ENCODE measurements around the gene CACNB2.
"Not testable (repeated sequence)": the region's sequence is repeated elsewhere in the genome, so short reads cannot be mapped to it uniquely, and the experiment has no call there.

Gene CACNB2

DNA sequence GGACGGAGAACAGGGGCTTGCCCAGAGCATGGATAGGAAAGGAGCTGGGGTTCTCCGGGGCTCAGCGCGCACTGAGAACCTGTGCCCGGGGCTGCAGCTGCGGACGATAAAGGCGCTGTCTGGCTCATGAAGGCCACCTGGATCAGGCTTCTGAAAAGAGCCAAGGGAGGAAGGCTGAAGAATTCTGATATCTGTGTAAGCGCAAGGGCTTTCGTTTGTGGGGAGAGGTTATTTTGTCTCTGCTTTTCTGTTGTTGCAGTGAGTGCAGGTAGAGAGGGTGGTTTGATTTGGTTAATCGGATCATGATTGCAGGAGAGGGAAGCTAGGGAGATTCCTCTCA is 260.7 kb downstream of the CACNB2 start:
- no peak for DNase-seq (ENCODE audit: low read depth in 2 of 2)

DNA sequence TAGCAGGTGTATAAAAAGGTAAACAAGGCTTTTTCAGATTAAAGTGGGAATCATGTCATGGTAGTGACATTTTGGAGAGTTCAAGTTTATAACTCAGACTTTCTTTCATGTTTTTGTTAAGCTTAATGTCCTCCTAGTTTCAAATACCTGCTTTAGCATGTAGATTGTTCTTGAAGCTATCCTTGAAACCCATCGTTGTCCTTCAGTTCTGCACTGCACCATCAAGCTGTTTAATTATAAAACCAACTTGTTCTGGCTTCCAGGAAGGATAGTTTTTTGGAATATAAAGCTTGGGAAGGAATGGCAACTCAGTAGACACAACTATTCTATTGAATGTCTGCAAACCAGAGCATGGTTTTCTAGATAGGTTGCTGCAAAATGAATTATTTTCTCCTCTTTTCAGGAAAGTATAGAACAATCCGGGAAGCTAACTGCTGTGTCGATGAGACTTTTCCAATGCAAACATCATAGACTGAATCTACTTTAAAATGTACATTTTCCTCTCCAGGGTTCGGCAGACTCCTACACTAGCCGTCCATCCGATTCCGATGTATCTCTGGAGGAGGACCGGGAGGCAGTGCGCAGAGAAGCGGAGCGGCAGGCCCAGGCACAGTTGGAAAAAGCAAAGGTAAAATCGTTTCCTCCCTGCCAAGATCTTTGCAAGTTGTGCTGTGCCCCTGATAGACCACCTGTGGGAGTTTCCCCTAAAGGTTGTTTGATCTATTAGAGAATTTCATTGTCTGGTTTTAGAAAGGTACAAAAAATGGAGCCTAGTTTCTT is 261.4 kb downstream of the CACNB2 start:
- DNase-seq (ENCODE audit: low read depth in 2 of 2): no peak

DNA sequence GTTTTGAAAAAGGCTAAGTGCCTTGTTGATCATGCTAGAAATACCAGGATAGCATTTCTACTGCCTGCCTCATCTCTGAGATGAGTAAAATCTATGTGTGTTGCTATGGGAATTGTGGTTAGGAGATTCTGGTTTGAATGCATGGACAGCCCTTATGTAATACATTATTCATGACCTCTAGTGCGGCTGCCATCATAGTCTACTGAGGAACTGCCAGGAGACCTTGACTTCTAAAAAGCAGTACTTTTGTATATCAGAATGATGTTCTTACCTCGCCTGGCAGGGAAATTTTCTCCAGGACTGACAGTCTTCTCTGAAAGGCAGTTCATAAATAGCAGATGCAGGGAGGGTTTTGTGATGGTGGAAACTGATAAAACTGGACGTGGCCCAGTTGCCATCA is 262.6 kb downstream of the CACNB2 start:
- DNase-seq (ENCODE audit: low read depth in 2 of 2): no peak

DNA sequence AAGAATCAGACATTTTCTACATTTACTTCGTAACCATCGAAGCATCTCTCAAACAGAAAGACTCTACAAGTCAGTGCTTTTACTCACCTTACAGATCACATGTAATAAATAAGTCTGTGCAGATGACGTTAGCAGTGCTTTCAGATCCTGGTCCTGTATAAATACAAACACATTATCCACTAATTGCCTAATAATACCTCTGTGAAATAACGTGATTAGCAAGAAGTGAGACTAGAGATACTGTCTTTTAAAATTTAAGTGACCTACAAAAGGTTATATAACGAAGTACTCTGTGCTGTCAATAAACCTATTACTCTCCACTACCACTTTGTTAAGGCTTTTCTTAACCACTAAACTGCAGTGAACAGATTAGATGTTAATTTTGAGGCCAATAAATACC is 264.3 kb downstream of the CACNB2 start:
- DNase-seq (ENCODE audit: low read depth in 2 of 2): no peak

DNA sequence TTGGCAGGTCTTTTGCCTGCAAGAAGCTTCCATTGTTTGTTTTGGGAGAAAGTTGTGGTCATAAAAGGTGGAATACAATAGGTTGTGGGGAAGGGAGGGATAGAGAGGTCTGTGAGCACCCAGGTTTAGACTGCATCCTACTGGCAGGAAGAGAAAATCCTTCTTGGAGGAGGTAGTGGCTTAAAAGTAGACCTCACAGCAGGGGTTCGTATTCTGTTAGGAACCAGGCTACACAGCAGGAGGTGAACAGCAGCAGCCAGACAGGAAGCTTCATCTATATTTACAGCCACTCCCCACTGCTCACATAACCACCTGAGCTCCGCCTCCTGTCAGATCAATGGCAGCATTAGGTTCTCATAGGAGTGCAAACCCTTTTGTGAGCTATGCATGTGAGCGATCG is 265.9 kb downstream of the CACNB2 start:
- DNase-seq (ENCODE audit: low read depth in 2 of 2): no peak

DNA sequence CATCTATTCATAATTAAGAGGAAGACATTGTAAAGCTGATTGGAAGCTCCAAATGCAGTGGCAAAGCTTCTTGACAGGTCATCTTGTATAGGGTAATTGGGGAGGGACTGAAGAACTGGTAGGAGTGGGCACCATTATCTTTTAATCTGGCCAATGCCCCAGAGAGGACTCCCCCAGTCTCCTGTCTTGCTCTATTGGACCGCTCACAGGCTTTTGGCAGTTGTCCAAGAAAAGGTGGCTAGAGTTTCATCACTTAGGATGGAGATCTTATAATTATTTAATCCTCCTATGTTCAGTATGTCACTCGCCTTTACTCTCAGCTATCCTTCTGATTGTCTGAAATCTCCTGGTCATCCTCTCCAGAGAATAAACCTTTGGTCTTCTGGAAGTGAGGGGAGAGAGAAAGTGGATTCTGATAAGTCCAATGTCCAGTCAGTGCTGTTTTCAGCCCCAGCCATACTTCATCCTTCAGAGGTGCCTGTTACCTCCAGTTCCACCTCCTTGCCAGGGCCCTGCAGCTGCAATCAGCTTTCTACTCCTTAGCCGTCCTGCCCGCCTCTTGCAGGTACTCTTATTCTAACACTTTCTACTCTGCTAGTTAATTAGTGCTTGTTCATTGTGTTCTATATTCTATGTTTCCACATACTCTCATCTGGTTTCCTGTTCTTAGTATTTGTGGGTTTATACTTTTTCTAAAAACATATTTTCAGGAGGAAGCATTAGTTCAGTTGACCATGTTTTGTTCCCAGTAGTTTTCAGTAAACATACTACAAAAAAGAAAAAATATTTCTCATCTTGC is 269.6 kb downstream of the CACNB2 start:
- no peak for DNase-seq (ENCODE audit: low read depth in 2 of 2)

DNA sequence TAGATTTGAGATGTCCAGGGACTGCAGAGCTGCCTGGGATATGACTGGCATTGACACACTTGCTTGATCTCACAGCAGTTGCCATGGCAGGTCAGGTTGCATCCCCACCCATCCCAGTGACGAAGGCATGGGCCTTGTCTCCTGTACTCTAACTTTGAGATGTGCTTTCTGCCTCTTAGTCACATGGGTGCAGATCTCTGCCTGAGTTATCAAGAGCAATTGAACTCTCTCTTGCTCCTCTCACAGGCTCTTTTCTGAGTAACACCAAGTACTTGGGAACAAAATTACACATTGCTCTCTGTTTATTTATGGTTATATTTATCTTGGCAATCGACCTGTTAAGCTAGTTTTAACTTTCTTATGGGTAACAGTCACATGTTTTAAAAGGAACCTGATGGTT is 273.8 kb downstream of the CACNB2 start:
- no peak for DNase-seq (ENCODE audit: low read depth in 2 of 2)

DNA sequence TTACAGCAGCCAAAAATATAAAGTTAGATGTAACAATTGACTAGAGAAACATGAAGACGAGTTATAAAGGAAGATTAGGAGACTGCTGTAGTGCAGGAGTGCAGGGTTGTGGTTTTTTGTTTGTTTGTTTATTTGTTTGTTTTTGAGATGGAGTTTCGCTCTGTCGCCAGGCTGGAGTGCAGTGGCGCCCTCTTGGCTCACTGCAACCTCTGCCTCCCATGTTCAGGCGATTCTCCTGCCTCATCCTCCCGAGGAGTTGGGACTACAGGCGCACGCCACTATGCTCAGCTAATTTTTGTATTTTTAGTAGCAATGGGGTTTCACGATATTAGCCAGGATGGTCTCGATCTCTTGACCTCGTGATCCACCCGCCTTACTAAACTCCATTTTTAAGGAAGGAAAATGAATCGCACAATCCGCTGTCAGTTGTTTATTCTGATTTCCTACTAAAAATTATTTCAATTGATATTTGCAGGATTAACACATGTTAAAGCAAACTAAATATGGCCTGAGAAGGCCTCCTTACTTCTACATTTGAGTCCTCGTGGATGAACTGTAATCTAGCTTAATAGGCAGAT is 277.8 kb downstream of the CACNB2 start:
- DNase-seq (ENCODE audit: low read depth in 2 of 2): no peak

DNA sequence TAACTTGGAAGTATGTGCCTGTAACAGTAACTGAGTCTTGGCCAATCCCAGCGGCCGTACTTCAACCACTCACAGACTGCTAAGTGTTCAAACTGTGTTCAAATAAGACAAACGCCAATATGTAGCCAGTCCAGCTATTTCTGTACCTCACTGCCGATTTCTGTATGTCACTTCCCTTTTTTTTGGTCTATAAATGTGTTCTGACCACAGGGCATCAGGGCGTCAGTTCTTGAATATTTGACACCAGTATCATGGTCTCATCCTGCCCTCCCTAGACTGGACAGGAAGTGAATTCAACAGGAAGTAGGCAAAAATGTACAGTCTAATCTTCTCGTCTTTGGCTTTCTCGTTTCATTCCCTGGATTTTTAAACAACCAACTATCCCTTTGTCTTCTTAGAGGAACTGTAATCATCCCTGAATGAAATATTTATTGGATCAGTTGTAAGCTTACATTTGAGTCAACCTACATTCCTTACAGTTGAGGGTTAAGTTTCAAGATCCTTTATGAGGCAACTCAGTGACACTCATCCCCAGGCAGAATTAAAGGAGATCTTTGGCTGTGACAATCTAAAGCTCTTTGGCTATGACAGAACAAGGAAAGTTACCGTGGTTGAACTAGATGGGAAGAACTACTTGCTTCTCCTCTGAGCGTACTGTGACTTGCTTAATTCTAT is 278.5 kb downstream of the CACNB2 start:
- DNase-seq (ENCODE audit: low read depth in 2 of 2): no peak

DNA sequence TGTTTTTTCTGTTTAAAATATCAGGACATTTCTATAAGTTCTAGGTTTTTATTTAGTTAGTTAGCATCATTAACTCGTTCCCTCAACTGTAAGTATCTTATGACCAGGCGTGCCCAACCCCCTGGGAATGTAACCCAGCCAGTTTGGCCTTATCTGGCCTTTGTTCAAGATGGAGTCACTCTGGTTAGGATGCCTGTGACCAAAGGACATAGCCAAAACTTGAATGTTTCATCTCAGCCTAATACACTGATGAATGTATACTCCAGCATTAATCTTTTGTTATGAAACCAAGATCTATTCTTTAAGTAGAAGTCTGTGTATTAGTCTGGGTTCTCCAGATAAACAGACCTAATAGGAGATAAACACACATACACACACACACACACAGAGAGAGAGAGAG is 279.7 kb downstream of the CACNB2 start:
- no peak for DNase-seq (ENCODE audit: low read depth in 2 of 2)

DNA sequence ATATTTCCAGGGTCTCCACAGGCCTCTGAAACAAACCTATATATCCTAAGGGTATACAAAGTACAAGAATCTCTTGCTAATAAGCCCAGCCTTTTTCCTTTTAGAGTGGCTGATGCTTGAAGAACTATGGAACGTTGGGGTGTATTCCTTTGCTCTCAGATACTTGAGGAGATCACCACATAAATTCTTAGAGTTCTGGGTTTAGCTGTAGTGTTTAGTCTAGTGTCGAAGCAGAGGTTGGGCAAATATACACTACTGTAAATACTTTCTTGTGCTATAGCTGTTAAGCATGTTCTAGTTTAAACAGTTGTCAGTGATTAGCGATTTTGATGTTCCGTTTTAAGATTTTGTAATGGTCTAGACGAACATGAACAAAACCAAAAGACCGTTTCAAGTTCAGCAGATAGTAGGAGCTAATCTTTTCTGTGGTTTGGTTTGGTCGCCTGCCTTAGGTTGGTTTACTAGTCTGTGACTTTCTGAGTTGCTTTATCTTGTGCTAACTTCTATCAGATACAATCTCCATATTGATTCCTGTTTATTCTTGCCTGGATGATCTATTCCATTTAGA is 281.6 kb downstream of the CACNB2 start:
- no peak for DNase-seq (ENCODE audit: low read depth in 2 of 2)

DNA sequence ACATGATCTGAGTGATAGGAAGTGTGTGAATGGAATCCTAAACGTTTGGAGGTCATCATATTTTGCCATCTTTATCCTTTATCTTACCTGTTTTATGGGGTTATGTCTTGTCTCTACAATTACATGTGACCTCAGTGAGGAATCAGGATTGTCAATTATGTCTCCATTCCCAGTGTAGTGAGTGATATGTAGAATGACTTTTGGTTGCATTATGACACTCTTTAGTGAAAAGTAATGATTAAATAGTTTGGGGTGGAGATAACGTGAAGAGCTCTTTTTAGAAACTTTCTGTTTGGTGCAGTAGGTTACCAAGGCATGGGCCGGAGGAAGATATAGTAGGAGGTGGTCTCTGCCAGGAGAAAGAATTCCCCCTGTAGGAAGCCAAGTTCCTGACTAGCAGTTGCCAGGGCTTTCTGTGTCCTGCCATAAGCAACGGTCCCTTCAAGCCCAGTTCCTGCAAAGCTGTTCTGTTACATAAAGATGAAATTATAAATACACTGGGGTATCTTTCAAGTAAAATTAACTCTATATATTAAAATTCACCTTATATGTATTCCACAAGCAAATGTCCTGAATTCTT is 282.9 kb downstream of the CACNB2 start:
- no peak for DNase-seq (ENCODE audit: low read depth in 2 of 2)

DNA sequence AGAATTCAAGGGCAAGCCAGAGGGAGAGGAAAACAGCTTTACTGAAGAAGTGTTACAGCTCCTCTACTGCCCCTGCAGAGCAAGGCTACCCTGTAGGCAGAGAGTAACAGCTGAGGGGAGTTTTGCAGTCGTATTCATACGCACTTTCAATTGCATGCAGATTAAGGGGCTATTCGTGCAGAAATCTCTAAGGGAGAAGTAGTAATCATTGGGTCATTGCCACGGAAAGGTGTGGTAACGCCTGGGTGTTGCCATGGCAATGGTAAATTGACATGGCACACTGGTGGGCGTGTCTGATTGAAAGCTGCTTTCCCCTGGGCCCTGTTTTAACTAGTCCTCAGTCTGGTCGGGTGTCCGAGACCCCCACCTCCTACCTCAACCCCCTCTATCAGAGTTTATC is 284.0 kb downstream of the CACNB2 start:
- DNase-seq (ENCODE audit: low read depth in 2 of 2): no peak

DNA sequence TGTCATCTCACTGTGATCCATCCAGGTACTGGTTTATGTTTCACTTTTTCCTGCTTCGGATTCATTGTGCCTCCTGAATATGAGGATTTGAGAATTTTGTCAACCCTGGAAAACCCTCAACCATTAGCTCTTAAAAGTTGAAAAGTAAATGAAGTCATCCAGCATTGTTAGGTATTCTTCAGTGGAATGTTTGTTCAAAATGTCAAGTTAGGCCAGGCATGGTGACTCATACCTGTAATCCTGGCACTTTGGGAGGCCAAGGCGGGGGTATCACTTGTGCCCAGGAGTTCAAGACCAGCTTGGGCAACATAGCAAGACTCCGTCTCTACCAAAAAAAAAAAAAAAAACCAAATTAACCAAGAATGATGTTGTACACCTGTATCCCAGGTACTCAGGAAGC is 289.1 kb downstream of the CACNB2 start:
- no peak for DNase-seq (ENCODE audit: low read depth in 2 of 2)

DNA sequence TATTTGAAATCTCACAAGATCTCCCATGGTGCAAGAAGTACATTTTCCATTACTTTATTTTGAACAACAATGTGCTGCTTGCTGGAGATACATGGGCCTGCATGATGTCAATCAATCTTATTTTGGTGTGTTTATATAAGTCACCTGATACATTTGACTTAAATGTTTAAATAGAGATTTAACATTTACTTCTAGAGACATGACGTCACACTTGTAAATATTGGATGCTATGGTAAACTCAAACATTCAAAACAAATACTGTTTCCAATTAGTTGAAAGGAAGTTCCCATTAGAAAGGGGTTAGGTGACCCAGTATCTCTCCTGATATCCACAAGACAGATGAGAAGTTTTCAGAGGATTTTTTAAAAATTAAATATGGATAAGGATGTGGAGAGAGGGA is 296.7 kb downstream of the CACNB2 start:
- no peak for DNase-seq (ENCODE audit: low read depth in 2 of 2)

DNA sequence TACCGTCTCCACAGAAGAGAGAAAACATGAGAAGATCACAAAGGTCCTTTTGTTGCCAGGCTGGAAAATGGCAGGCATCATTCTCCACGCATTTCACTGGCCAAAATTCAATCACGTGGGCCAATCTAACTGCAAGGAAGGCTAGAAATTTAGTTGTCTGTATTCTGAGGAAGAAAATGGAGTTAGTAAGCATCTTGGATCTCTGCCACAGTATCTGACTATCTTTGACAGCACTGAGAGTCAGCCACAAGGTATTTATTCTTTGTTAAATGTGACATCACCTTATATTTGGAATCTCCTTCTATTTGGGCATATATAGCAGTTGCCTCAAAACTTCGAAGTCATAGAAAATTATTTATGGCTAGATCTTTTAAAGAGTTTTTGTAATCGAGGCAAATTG is 297.3 kb downstream of the CACNB2 start:
- DNase-seq (ENCODE audit: low read depth in 2 of 2): no peak

DNA sequence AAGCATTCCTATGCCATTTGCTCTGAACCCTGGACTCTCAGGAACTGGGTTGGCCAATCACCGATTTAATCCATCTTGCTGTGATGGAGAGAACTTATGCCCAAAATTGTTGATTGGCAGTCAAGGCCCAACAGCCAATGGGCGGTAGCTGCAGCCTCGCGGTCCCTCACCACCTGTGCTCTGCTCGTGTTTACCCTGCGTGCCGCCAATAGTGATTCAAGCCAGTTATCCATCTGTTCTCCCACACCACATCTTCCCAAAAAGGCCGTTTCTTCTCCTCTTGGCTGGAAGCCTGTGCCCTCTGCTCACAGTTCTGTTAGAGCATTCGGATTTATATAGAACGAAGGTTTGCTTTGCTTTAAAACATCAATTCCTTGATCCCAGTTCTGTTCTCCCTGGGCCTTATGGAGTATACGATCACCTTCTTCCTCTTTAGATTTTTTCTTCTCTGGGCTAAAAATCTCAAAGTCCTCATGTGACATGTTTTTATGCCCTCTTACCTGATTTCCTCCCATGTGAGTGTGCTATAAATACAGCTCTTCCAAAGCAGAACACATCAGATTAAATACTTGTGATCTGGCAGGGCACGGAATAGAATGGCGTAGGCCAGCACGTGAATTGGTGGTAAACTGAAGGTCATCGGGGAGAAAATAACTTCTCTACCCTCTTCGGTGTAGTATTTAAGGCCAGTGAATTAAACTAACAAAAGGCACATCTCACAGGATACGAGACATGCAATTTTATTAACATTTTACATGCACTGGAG is 298.3 kb downstream of the CACNB2 start:
- DNase-seq (ENCODE audit: low read depth in 2 of 2): no peak

DNA sequence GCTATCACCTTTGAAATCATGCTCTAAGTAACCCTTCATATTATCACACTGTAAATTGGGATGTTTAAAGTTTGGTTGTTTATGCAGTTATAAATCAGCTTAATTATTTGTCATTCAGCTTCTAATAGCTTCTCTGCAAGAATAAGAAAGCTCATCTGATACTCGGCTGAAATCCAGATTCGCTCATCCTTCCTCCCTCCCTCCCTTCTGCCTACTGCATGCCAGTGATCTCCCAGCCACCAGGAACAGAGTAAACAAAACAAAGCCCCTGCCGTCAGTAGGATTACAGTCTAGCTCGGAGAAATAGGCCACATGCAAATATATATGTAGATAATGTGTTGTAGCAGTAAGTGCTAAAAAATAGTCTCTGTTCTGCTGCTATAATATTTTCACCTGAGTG is 299.4 kb downstream of the CACNB2 start:
- no peak for DNase-seq (ENCODE audit: low read depth in 2 of 2)

DNA sequence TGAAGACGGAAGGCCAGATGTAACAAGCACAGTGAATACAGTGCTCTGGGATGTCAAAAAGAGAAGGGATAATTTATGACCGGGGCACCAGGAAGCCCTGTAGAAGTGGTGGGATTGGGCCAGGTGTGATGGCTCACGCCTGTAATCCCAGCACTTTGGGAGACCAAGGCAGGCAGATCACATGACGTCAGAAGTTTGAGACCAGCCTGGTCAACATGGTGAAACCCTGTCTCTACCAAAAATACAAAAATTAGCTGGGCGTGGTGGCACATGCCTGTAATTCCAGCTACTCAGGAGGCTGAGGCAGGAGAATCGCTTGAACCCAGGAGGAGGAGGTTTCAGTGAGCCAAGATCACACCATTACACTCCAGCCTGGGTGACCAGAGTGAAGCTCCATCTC is 305.4 kb downstream of the CACNB2 start:
- DNase-seq (ENCODE audit: low read depth in 2 of 2): not testable (repeated sequence)

DNA sequence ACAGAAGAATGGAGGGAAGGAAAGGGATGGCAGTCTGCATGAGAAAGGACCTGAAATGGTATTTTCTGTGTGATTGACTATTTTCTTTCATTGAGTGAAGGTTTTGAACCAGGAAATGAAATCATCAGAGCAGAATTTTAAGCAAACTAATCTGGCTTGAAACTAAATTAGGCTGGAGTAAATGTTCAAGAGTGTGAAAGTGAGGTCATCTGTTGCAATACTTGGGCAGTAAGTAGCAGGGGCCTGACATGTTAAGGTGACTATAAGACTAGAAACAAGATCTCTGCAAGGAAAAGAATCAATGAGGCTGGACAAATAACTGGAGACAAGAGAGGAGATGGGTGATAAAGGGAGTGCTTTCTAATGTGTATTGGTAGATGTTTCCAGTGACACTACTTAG is 306.0 kb downstream of the CACNB2 start:
- DNase-seq (ENCODE audit: low read depth in 2 of 2): no peak

DNA sequence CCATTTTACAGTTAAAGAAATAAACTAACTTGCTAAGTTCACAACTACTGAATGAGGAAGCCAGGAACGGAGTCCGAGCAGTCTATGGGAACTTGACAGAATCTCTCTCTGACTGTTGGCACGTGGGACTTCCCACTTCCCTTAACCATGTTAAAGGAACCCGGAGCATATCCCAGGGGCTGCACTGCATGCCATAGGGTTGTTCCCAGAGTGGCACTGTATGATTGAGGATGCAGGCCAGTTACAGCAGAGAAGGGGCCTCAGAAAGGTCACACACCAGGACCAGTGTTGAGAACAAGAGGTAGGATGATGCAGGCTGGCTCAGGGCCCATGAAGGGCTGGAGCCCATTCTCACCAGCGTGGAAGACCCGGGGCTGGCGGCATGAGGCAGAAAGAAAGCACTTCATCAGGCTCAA is 309.4 kb downstream of the CACNB2 start:
- DNase-seq (ENCODE audit: low read depth in 2 of 2): no peak
